ENCODE data around the gene CADPS. TPM values are rescaled to one million over a fixed set of nuclear protein-coding genes. Genes with fewer than 3 reads are reported as not detected.
A peak's percentile ranks its signal among the peaks of the same experiment; 100 is the strongest.

Gene CADPS
- polyA plus RNA-seq, 3 donors = not detected

GRCh38 chr3:62551556-62551955 lies 323.7 kb downstream of the CADPS start:
- Mint-ChIP-seq H3K4me3 (no peak overlapping the region), H3K27ac (no peak overlapping the region), H3K4me1 (no peaks in the 10 kb centered on the region), H3K36me3 (no peaks in the 10 kb centered on the region), H3K9me3 (no peaks in the 10 kb centered on the region), H3K27me3 (ENCODE audit: low read depth in 3 of 3) (peaks cover 1 to 3% (median 1%) of the 10 kb centered on the region in 3 donors)
- no peaks in the 10 kb centered on the region for H3K27me3 ChIP-seq (ENCODE audit: control insufficient read depth in 2 of 2, insufficient read depth in 2 of 2, low read length in 2 of 2)
- H3K4me3 ChIP-seq (replicated peaks in 1 of 3; ENCODE audit: low read depth in 2 of 3, low read length in 3 of 3) = no peak overlapping the region
- H3K9me3 ChIP-seq (replicated peaks in 1 of 2; ENCODE audit: control insufficient read depth in 1 of 2, insufficient read depth in 1 of 2, low read length in 2 of 2) = no peaks in the 10 kb centered on the region
- no peaks in the 10 kb centered on the region for H4K20me1 ChIP-seq (ENCODE audit: insufficient read depth, low read length)
- 88% methylated on average over 2 of the region's 2 CpGs for WGBS (ENCODE audit: insufficient coverage)
- H2AFZ ChIP-seq (ENCODE audit: insufficient read depth, low read depth, low read length, poor library complexity, severe bottlenecking) = no peak overlapping the region
- H3K9ac ChIP-seq (ENCODE audit: insufficient read depth, low read length, poor library complexity, severe bottlenecking) = no peak overlapping the region
- intact Hi-C loops (cut with micrococcal nuclease) = no loop called here
- H3K4me2 ChIP-seq (replicated peaks; ENCODE audit: extremely low read depth, low read length, poor library complexity, severe bottlenecking) = no peak overlapping the region
- no peaks in the 10 kb centered on the region for H3K79me2 ChIP-seq (ENCODE audit: insufficient read depth, low read length)
- TF ChIP-seq, protein P1, sequence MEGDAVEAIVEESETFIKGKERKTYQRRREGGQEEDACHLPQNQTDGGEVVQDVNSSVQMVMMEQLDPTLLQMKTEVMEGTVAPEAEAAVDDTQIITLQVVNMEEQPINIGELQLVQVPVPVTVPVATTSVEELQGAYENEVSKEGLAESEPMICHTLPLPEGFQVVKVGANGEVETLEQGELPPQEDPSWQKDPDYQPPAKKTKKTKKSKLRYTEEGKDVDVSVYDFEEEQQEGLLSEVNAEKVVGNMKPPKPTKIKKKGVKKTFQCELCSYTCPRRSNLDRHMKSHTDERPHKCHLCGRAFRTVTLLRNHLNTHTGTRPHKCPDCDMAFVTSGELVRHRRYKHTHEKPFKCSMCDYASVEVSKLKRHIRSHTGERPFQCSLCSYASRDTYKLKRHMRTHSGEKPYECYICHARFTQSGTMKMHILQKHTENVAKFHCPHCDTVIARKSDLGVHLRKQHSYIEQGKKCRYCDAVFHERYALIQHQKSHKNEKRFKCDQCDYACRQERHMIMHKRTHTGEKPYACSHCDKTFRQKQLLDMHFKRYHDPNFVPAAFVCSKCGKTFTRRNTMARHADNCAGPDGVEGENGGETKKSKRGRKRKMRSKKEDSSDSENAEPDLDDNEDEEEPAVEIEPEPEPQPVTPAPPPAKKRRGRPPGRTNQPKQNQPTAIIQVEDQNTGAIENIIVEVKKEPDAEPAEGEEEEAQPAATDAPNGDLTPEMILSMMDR (IDR thresholded peaks at IDR 0.05) = no peak
- H3K27ac ChIP-seq (ENCODE audit: low read depth in 1 of 2, low read length in 2 of 2) = no peak overlapping the region
- DNase-seq = no peak
- no peaks in the 10 kb centered on the region for H3K36me3 ChIP-seq (replicated peaks in 1 of 2; ENCODE audit: control insufficient read depth in 1 of 2, insufficient read depth in 2 of 2, low read length in 2 of 2)
- no peaks in the 10 kb centered on the region for H3K4me1 ChIP-seq (ENCODE audit: control insufficient read depth in 1 of 2, insufficient read depth in 2 of 2, low read length in 2 of 2)

- no peaks in the 10 kb centered on the region for H3K36me3 ChIP-seq (replicated peaks in 1 of 2; ENCODE audit: control insufficient read depth in 1 of 2, insufficient read depth in 2 of 2, low read length in 2 of 2)
- H3K4me3 Mint-ChIP-seq = peak overlapping the region in 1 of 2 donors; percentile 16
- no peaks in the 10 kb centered on the region for H3K9me3 Mint-ChIP-seq
- TF ChIP-seq, protein P1 (IDR thresholded peaks at IDR 0.05) = no peak
- 81% methylated on average over 5 of the region's 5 CpGs for WGBS (ENCODE audit: insufficient coverage)
- H3K27me3 ChIP-seq (ENCODE audit: control insufficient read depth in 2 of 2, insufficient read depth in 2 of 2, low read length in 2 of 2) = no peaks in the 10 kb centered on the region
- H3K27ac ChIP-seq (ENCODE audit: low read depth in 1 of 2, low read length in 2 of 2) = no peak overlapping the region
- no peaks in the 10 kb centered on the region for H4K20me1 ChIP-seq (ENCODE audit: insufficient read depth, low read length)
- H3K9me3 ChIP-seq (replicated peaks in 1 of 2; ENCODE audit: control insufficient read depth in 1 of 2, insufficient read depth in 1 of 2, low read length in 2 of 2) = no peaks in the 10 kb centered on the region
- no peaks in the 10 kb centered on the region for H3K4me1 ChIP-seq (ENCODE audit: control insufficient read depth in 1 of 2, insufficient read depth in 2 of 2, low read length in 2 of 2)
- H3K79me2 ChIP-seq (ENCODE audit: insufficient read depth, low read length) = no peaks in the 10 kb centered on the region
- no peak for DNase-seq
- H3K27ac Mint-ChIP-seq = no peak overlapping the region
- H3K9ac ChIP-seq (ENCODE audit: insufficient read depth, low read length, poor library complexity, severe bottlenecking) = no peak overlapping the region
- peaks cover 0 to 1% (median 1%) of the 10 kb centered on the region in 3 donors for H3K27me3 Mint-ChIP-seq (ENCODE audit: low read depth in 3 of 3)
- H3K36me3 Mint-ChIP-seq = no peaks in the 10 kb centered on the region
- no peaks in the 10 kb centered on the region for H3K4me1 Mint-ChIP-seq
- H3K4me2 ChIP-seq (replicated peaks; ENCODE audit: extremely low read depth, low read length, poor library complexity, severe bottlenecking) = no peak overlapping the region
- intact Hi-C loops (cut with micrococcal nuclease) = no loop called here
- H3K4me3 ChIP-seq (replicated peaks in 1 of 3; ENCODE audit: low read depth in 2 of 3, low read length in 3 of 3) = no peak overlapping the region
- no peak overlapping the region for H2AFZ ChIP-seq (ENCODE audit: insufficient read depth, low read depth, low read length, poor library complexity, severe bottlenecking)
These were observed 324.8 kb downstream of the CADPS start for GRCh38 chr3:62550439-62550838.
